Urothelium cell line (cell line): ENCODE measurements around the gene ANKRD23.
"Not testable (repeated sequence)": the region's sequence is repeated elsewhere in the genome, so short reads cannot be mapped to it uniquely, and the experiment has no call there.

Experiments used
- DNase-seq: peaks from one replicate; pipeline ENCODE4 v3.0.0; 2011; ENCODE audit warnings: low spot score, mixed read lengths
- FAIRE-seq: peaks from 2 replicates; lab custom pipeline; 2011; peaks lifted over from hg19 to GRCh38; lab: Jason Lieb, UNC

ANKRD23 gene

GRCh38 chr2:96819128-96819875, 24.5 kb downstream of the ANKRD23 start:
- DNase-seq (no peak), FAIRE-seq (no peak)

DNA sequence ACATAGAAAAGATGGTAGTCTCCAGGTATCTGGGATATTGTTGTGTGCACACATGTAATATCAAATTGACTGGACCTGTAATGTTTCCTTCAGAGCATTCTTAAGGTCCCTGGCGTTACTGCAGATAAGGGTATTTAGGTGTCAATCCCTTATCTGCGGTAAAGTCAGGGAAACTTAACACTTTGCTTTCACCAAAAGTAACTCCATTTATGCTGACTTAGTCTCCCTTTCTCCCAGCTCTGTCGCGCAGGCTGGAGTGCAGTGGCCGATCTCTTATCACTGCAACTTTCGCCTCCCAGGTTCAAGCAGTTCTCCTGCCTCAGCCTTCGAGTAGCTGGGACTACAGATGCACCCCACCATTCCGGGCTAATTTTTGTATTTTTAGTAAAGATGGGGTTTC, 25.9 kb downstream of the ANKRD23 start:
- FAIRE-seq (no peak), DNase-seq (no peak)

GRCh38 chr2:96816836-96817702, 26.8 kb downstream of the ANKRD23 start:
- FAIRE-seq (peak; percentile 23), DNase-seq (peak; percentile 29)

DNA sequence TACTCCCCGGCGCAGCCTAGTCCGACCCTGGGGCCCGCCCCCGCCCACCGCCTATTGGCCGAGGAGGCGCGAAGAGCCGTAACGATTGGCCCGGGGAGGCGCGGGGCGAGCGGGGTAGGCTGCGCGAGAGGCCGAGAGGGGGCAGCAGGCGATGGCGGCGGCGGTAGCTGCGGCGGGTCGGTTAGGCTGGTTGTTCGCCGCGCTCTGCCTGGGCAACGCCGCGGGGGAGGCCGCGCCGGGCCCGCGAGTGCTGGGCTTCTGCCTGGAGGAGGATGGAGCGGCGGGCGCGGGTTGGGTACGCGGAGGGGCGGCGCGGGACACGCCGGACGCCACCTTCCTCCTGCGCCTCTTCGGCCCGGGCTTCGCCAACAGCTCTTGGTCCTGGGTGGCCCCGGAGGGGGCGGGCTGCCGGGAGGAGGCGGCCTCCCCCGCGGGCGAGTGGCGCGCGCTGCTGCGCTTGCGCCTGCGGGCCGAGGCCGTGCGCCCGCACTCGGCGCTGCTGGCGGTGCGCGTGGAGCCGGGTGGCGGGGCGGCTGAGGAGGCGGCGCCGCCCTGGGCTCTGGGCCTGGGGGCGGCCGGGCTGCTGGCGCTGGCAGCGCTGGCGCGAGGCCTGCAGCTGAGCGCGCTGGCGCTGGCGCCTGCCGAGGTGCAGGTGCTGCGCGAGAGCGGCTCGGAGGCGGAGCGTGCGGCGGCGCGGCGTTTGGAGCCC, 27.5 kb downstream of the ANKRD23 start, which contains the start of gene CNNM3:
CNNM3 (plus strand) TSS at position 142 of the 709 bp plus-strand sequence; CDS start at position 152, 10 bp downstream.
- peak; percentile 100 for DNase-seq
- peak; percentile 62 for FAIRE-seq

- DNase-seq (peak; percentile 55), FAIRE-seq (no peak)
Observed at GRCh38 chr2:96815326-96816126, 28.3 kb downstream of the ANKRD23 start.

GRCh38 chr2:96813656-96814055, 30.2 kb downstream of the ANKRD23 start:
- FAIRE-seq (no peak), DNase-seq (no peak)

- FAIRE-seq: no peak
- DNase-seq: no peak
Observed at GRCh38 chr2:96811917-96812316, 31.9 kb downstream of the ANKRD23 start.

- FAIRE-seq (no peak), DNase-seq (no peak)
Observed at GRCh38 chr2:96810783-96811192, 33.0 kb downstream of the ANKRD23 start.

DNA sequence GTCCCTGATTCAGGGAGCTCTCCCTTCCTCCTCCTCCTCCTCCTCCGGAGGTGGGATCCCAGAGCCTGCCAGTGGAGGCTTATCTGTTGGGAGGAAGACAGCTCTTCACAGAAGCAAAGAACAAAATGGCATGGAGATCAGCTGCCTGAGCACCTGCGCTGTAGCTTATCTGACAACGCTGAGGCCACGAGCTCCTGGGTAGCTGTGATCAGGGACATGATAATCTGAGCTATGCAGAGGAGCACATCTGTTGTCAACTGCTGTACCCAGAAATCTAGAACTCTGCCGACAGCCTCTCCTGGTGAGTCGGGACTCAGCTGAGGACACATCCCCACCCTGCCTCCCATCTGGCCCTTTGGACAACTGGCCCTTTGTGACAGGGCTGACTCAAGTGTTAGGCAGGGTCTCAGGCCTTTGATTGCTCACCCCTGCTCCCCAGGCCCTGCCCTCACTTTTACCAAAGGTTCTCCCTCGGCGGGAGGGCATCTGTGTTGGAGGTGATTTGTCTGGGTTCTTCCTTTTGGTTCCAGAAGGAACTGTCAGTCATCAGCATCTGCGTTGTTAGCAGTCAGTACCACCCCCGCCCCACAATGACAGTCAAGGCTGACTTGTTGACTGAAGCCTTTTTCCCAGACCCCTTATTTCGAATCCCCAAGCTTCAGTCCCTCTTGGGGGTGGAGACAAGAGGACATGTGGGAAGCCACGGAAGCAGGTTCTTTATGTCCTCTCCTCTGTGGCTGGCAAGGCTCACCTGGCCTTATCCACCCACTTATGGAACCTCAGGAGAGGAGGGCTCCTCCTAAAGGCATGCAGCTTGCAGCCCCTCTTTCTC, 33.7 kb downstream of the ANKRD23 start:
- FAIRE-seq (no peak), DNase-seq (no peak)

DNA sequence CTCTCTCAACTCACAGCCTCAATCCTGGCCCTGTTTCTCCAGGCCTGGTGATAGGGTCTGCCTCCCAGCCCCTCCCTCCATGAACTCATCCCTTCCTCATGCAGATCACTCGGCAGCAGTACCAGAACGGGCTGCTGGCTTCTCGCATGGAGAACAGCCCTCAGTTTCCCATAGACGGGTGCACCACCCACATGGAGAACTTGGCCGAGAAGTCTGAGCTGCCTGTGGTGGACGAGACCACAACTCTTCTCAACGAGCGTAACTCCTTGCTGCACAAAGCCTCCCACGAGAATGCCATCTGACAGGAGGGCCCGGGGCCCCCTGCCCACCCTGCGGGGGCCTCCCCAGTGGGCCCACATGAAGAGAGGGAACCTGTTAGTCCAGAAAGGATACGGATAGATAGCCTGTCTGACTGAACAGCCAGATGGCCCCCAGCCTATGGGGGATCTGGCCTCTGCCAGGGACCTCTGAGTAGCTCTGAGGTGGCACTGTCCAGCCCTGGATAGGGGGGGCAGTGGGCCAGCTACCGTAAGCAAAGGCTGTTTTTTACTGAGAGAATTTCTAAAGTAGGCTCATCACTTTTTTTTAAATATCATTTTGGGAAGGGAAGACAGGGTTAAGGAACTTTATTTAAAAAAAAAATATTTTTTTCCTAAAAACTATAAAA, 34.5 kb downstream of the ANKRD23 start:
- FAIRE-seq: no peak
- no peak for DNase-seq

DNA sequence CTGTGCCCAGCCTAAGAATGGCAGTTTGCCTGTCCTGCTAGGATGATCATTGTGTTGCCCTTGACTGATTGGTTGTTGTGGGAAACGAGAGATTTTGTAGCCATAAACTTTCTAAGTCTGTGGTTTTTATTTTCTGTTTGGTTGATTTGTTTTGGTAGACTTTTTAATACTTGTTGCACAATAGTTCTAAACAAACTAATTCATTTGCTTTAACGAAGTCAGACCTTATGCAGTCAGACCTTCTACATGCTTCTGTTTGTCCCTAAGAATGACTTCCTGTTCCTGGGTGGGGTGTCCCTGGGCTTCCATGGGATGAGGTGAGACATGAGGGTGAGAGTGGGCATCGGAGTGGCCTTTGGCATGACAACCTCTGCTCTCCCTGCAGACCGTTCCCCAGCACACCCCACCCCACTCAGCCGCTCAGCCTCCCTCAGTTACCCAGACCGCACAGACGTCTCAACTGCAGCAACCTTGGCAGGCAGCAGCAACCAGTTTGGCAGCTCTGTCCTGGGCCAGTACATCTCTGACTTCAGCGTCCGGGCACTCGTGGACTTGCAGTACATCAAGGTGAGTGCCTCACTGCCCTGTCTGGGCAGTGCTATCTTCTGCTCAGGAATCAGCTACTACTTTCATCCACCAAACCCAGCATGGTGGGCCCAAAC, 35.5 kb downstream of the ANKRD23 start:
- FAIRE-seq: peak; percentile 17
- DNase-seq: no peak

GRCh38 chr2:96807127-96807471, 36.7 kb downstream of the ANKRD23 start:
- DNase-seq (no peak), FAIRE-seq (no peak)

DNA sequence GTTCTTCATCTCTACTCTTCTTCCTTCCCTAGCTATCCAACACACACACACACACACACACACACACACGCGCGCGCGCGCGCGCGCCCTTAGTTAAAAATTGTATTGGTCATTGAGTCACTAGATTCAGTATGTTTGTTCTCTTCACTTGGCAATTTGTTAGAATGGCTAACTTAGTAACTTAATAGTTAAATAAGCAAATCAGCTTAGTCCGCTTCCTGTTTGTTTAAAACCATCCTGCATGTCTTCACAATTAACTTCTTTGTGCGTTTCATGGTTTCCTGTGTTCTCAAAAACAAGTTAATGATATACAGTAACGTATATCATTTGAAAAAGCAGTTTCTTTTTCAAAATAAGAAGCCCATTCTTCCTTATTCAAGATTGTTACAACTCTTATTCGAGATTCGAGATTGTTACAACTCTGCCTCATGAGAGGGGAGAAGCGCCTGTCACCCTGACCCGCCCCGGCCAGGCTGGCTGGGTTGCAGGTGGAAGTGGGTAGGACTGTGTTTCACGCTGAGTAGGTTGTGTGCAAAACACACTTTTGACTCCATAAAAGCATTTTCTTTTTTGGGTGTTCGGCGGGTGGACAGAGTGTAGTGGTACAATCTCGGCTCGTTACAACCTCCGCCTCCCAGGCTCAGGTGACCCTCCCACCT, 37.2 kb downstream of the ANKRD23 start:
- FAIRE-seq (no peak), DNase-seq (no peak)

- not testable (repeated sequence) for FAIRE-seq, DNase-seq
Observed at GRCh38 chr2:96805946-96806345, 37.9 kb downstream of the ANKRD23 start.

GRCh38 chr2:96804986-96805385, 38.8 kb downstream of the ANKRD23 start:
- no peak for DNase-seq
- no peak for FAIRE-seq

- FAIRE-seq (no peak), DNase-seq (no peak)
Observed at GRCh38 chr2:96802721-96803120, 41.1 kb downstream of the ANKRD23 start.

GRCh38 chr2:96801786-96802595, 41.8 kb downstream of the ANKRD23 start:
- DNase-seq (no peak), FAIRE-seq (peak; percentile 98)
